Osteocyte (in vitro differentiated cells): Measurements from ENCODE around the gene MTA3. TPM values are rescaled to one million over a fixed set of nuclear protein-coding genes. Genes with fewer than 3 reads are reported as not detected.
A peak's percentile ranks its signal among the peaks of the same experiment; 100 is the strongest.
"Not testable (repeated sequence)": the region's sequence is repeated elsewhere in the genome, so short reads cannot be mapped to it uniquely, and the experiment has no call there.

ENCODE experiments used
- DNase-seq: peaks from one replicate; pipeline ENCODE4 v3.0.0; 2021; ENCODE audit warnings: mixed read lengths; ENCODE audit not compliant: unreplicated experiment; ENCODE audit errors: extremely low spot score
- H3K27ac Mint-ChIP-seq: one replicate; pipeline ENCODE4 v1.8.0; 2021; ENCODE audit warnings: mild to moderate bottlenecking, mixed read lengths; ENCODE audit not compliant: unreplicated experiment
- H3K27me3 Mint-ChIP-seq: one replicate; pipeline ENCODE4 v1.8.0; 2021; ENCODE audit warnings: mixed read lengths; ENCODE audit not compliant: unreplicated experiment
- H3K36me3 Mint-ChIP-seq: one replicate; pipeline ENCODE4 v1.8.0; 2021; ENCODE audit warnings: mixed read lengths; ENCODE audit not compliant: unreplicated experiment
- H3K4me1 Mint-ChIP-seq: one replicate; pipeline ENCODE4 v1.8.0; 2021; ENCODE audit warnings: mixed read lengths; ENCODE audit not compliant: unreplicated experiment
- H3K4me3 Mint-ChIP-seq: one replicate; pipeline ENCODE4 v1.8.0; 2021; ENCODE audit warnings: mild to moderate bottlenecking, moderate library complexity, mixed read lengths; ENCODE audit not compliant: unreplicated experiment
- H3K9me3 Mint-ChIP-seq: one replicate; pipeline ENCODE4 v1.8.0; 2021; ENCODE audit warnings: mixed read lengths; ENCODE audit not compliant: unreplicated experiment
- CTCF ChIP-seq: fragments of 200-600 bp; sonication (generic); IDR thresholded peaks from 2 replicates; pipeline ENCODE4 v1.5.0; 2021; ENCODE audit warnings: antibody characterized with exemption, mild to moderate bottlenecking, moderate library complexity
- total RNA-seq: library from RNA; stranded (reverse); gene quantifications from 2 replicates; pipeline ENCODE4 v1.2.1, GENCODE V29; 2021

Gene MTA3
- total RNA-seq, 1 donor from 2014 or later = 49.2 TPM

GRCh38 chr2:42598656-42599055 lies 30.2 kb downstream of the MTA3 start:
- no peaks in the 10 kb centered on the region for H3K9me3 Mint-ChIP-seq
- H3K36me3 Mint-ChIP-seq = peaks cover 4% of the 10 kb centered on the region
- H3K4me3 Mint-ChIP-seq = no peak overlapping the region
- DNase-seq = no peak
- TF ChIP-seq CTCF = no peak
- H3K4me1 Mint-ChIP-seq = peaks cover 17% of the 10 kb centered on the region
- no peaks in the 10 kb centered on the region for H3K27me3 Mint-ChIP-seq
- H3K27ac Mint-ChIP-seq = no peak overlapping the region

- no peak for TF ChIP-seq CTCF
- Mint-ChIP-seq H3K27ac (no peak overlapping the region), H3K4me1 (peaks cover 16% of the 10 kb centered on the region), H3K27me3 (no peaks in the 10 kb centered on the region), H3K36me3 (peaks cover 2% of the 10 kb centered on the region), H3K9me3 (no peaks in the 10 kb centered on the region), H3K4me3 (no peak overlapping the region)
- no peak for DNase-seq
Measured at GRCh38 chr2:42601076-42601475, 32.6 kb downstream of the MTA3 start.

- no peaks in the 10 kb centered on the region for H3K9me3 Mint-ChIP-seq
- no peak for DNase-seq
- H3K27ac Mint-ChIP-seq = no peak overlapping the region
- no peak for TF ChIP-seq CTCF
- peaks cover 2% of the 10 kb centered on the region for H3K36me3 Mint-ChIP-seq
- no peaks in the 10 kb centered on the region for H3K27me3 Mint-ChIP-seq
- H3K4me3 Mint-ChIP-seq = no peak overlapping the region
- peaks cover 16% of the 10 kb centered on the region for H3K4me1 Mint-ChIP-seq
Measured at GRCh38 chr2:42602218-42602875, 33.9 kb downstream of the MTA3 start.

GRCh38 chr2:42602876-42603219 lies 34.4 kb downstream of the MTA3 start:
- no peak for TF ChIP-seq CTCF
- no peak for DNase-seq
- Mint-ChIP-seq H3K27ac (no peak overlapping the region), H3K27me3 (no peaks in the 10 kb centered on the region), H3K36me3 (peaks cover 2% of the 10 kb centered on the region), H3K9me3 (no peaks in the 10 kb centered on the region), H3K4me3 (no peak overlapping the region), H3K4me1 (peaks cover 16% of the 10 kb centered on the region)

GRCh38 chr2:42604341-42604867 lies 36.0 kb downstream of the MTA3 start:
- H3K4me1 Mint-ChIP-seq = peaks cover 16% of the 10 kb centered on the region
- not testable (repeated sequence) for H3K27me3 Mint-ChIP-seq, H3K27ac Mint-ChIP-seq, H3K9me3 Mint-ChIP-seq, H3K4me3 Mint-ChIP-seq, H3K36me3 Mint-ChIP-seq, DNase-seq

GRCh38 chr2:42606166-42606565 lies 37.7 kb downstream of the MTA3 start:
- H3K9me3 Mint-ChIP-seq, H3K27me3 Mint-ChIP-seq, H3K4me3 Mint-ChIP-seq, H3K27ac Mint-ChIP-seq, H3K4me1 Mint-ChIP-seq: not testable (repeated sequence)
- DNase-seq = peak; percentile 46
- peaks cover 12% of the 10 kb centered on the region for H3K36me3 Mint-ChIP-seq
